ENCODE data around the gene ITFG1. TPM values are rescaled to one million over a fixed set of nuclear protein-coding genes. Genes with fewer than 3 reads are reported as not detected.

ITFG1 gene
- total RNA-seq, 1 experiment from 2014 or later = 65.5 TPM

DNA sequence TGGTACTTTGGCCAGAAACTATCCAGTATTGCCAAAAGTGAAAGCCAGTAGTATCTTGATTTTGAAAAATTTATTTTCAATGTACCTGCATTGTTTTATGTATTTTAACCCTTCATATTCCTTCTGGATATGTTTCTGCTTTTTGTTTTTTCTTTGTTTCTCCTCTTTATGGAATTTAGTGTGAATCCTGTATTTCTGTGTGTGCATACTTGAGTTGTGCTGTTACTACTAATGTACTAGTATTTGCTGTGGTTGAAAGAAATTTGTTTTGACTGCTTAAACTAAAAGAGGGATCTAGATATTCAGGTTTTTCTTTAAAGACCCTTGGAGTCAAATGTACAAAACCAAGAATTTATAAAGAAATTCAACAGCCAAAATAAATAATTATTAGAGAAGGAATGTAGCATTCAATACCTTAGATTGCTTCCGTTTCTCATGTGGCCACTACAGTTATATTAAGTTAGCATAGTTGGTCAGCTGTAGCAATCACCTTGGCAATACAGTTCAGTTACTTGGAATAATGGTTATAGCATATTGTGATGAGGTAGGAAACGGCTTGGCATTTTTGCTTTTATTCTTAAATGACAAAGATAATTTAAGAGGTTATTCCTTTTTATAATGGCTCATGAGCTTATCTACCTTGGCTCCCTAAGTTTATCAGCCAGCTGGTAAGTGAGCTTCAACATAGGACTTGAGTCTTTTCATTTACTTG, 5.2 kb upstream of the ITFG1 start:
- BruUV-seq (replicated peaks) = no TSS peak
- peaks cover 15% of the 10 kb centered on the region for H3K4me1 Mint-ChIP-seq (ENCODE audit: low read depth, unreplicated experiment)
- TF ChIP-seq, protein P1, sequence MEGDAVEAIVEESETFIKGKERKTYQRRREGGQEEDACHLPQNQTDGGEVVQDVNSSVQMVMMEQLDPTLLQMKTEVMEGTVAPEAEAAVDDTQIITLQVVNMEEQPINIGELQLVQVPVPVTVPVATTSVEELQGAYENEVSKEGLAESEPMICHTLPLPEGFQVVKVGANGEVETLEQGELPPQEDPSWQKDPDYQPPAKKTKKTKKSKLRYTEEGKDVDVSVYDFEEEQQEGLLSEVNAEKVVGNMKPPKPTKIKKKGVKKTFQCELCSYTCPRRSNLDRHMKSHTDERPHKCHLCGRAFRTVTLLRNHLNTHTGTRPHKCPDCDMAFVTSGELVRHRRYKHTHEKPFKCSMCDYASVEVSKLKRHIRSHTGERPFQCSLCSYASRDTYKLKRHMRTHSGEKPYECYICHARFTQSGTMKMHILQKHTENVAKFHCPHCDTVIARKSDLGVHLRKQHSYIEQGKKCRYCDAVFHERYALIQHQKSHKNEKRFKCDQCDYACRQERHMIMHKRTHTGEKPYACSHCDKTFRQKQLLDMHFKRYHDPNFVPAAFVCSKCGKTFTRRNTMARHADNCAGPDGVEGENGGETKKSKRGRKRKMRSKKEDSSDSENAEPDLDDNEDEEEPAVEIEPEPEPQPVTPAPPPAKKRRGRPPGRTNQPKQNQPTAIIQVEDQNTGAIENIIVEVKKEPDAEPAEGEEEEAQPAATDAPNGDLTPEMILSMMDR (IDR thresholded peaks at IDR 0.05; ENCODE audit: unreplicated experiment) = no peak
- intact Hi-C loops (cut with micrococcal nuclease; ENCODE audit: unreplicated experiment) = loop anchor here (10.0 kb wide), 1 partner anchor 699 kb away; no protein-coding TSS in a partner anchor
- CTCF ChIA-PET = interaction anchor here (0.7 to 1.4 kb wide), 2 partner anchors 175 to 324 kb away, joined by 3 read pairs; no protein-coding TSS in a partner anchor
- DNase-seq = no peak
- no peak overlapping the region for H3K27ac Mint-ChIP-seq (ENCODE audit: unreplicated experiment)
- no peaks in the 10 kb centered on the region for H3K9me3 Mint-ChIP-seq (ENCODE audit: low read depth, unreplicated experiment)
- H3K36me3 Mint-ChIP-seq (ENCODE audit: insufficient read depth, unreplicated experiment) = peaks cover 23% of the 10 kb centered on the region
- no peaks in the 10 kb centered on the region for H3K27me3 Mint-ChIP-seq (ENCODE audit: unreplicated experiment)
- no peak overlapping the region for H3K4me3 Mint-ChIP-seq (ENCODE audit: low read depth, unreplicated experiment)

DNA sequence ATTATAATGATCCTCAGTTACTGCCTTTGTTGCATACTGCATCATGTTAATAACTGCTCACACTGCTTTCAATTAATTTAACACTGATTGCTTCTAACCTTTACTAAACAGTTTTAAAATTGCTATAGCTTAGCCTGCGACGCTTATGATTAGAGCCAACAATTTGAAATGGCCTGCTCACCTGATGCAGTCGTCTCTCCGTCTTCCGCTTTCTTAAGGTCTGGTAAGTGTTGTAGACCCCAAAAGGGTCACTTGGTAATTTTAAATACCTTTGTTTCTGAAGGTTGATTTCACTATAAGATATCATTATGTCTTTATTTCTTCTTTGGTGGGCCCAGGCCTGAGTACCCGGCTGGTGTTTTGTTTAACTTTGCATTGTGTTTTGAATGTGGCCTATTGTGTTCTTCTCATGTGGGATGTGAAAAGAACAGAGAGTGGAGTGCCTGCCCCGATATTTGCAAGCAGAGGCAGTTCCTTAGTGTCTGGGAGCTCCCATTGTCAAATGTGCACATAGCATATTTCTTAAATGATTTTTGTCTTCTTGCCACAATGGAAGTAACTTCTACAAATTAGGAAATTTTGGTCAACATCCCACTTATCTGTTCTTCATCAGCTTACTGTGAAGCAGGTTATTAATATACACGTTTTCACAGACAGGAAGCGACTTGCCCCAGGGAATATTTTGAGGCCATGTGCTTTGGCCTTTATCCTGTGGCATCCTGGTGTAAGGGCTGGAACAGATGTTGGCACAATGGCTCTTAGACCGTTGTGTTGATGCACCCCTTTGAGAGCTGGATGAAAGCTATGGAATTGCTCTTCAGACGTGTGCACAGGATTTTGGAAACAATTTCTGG, 3.1 kb upstream of the ITFG1 start:
- Mint-ChIP-seq H3K36me3 (ENCODE audit: insufficient read depth, unreplicated experiment) (peaks cover 34% of the 10 kb centered on the region), H3K4me3 (ENCODE audit: low read depth, unreplicated experiment) (no peak overlapping the region), H3K27me3 (ENCODE audit: unreplicated experiment) (no peaks in the 10 kb centered on the region), H3K27ac (ENCODE audit: unreplicated experiment) (no peak overlapping the region), H3K9me3 (ENCODE audit: low read depth, unreplicated experiment) (no peaks in the 10 kb centered on the region), H3K4me1 (ENCODE audit: low read depth, unreplicated experiment) (peaks cover 26% of the 10 kb centered on the region)
- intact Hi-C loops (cut with micrococcal nuclease; ENCODE audit: unreplicated experiment) = loop anchor here (5.0 to 10.0 kb wide), 3 partner anchors 207 to 701 kb away; partner anchors contain the start of gene NETO2
- DNase-seq = no peak
- CTCF ChIA-PET = no interaction called here
- BruUV-seq (replicated peaks) = no TSS peak
- TF ChIP-seq, protein P1 (IDR thresholded peaks at IDR 0.05; ENCODE audit: unreplicated experiment) = no peak

DNA sequence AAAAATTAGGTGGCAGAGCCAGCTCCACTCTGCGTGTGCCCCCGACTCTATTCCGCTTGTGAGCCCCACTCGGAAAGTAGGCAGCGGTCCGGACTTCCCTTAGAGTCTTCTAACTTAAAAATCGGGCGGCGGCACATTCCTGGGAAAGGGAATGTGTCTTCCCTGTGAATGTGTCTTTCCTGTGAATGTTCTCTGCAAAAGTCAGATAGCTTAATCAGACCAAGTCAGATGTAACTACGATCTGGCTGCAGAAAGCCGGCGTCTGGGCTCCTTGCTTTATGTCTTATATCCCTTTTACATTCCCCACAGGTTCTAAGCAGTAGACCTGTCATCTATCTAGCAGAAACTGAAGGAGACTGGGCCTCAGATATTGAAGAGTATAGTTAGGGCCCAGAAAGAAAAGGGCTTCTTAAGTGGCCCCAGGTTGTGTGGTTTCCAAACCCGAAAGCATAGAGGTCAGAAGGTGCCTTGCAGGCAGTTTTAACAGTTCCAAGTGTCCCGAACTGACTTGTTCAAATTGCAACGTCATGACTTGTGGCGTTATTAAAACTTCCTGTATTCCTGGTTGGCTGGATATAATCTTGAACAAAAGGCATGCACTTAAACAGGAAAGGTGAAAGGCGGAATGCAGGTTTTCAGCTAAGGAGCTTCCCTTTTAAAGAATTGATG, 869 bp upstream of the ITFG1 start:
- no TSS peak for BruUV-seq (replicated peaks)
- peaks cover 18% of the 10 kb centered on the region for H3K4me1 Mint-ChIP-seq (ENCODE audit: low read depth, unreplicated experiment)
- peak overlapping the region; percentile 97 for H3K27ac Mint-ChIP-seq (ENCODE audit: unreplicated experiment)
- CTCF ChIA-PET = interaction anchor here (1.8 to 2.0 kb wide), 2 partner anchors 13 to 703 kb away, joined by 4 to 6 read pairs; no protein-coding TSS in a partner anchor
- H3K4me3 Mint-ChIP-seq (ENCODE audit: low read depth, unreplicated experiment) = peak overlapping the region; percentile 88
- peak; percentile 41 for DNase-seq
- intact Hi-C loops (cut with micrococcal nuclease; ENCODE audit: unreplicated experiment) = loop anchor here (5.0 to 10.0 kb wide), 3 partner anchors 204 to 703 kb away; partner anchors contain the start of gene NETO2
- TF ChIP-seq, protein P1 (IDR thresholded peaks at IDR 0.05; ENCODE audit: unreplicated experiment) = no peak
- no peaks in the 10 kb centered on the region for H3K27me3 Mint-ChIP-seq (ENCODE audit: unreplicated experiment)
- H3K36me3 Mint-ChIP-seq (ENCODE audit: insufficient read depth, unreplicated experiment) = peaks cover 44% of the 10 kb centered on the region
- no peaks in the 10 kb centered on the region for H3K9me3 Mint-ChIP-seq (ENCODE audit: low read depth, unreplicated experiment)

DNA sequence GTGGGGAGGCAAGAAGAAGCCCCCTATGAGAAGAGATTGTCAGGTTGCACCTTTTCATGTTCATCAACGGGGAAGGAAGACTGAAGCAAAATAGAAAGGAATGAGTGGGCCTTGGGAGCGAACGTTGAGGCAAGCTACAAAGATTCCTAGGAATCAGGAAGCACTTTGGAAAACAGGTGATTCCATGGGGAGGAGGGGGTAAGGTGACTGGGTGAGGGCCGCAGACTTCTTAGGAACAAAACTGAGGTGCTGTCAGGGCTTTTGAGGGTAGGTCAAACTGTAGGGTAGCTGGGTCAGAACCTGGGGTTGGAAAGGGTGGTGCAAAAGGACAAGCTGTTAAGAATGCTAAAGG, 528 bp downstream of the ITFG1 start:
- TF ChIP-seq, protein P1 (IDR thresholded peaks at IDR 0.05; ENCODE audit: unreplicated experiment) = no peak
- H3K36me3 Mint-ChIP-seq (ENCODE audit: insufficient read depth, unreplicated experiment) = peaks cover 45% of the 10 kb centered on the region
- no TSS peak for BruUV-seq (replicated peaks)
- peak; percentile 4 for DNase-seq
- no peaks in the 10 kb centered on the region for H3K27me3 Mint-ChIP-seq (ENCODE audit: unreplicated experiment)
- H3K9me3 Mint-ChIP-seq (ENCODE audit: low read depth, unreplicated experiment) = no peaks in the 10 kb centered on the region
- H3K27ac Mint-ChIP-seq (ENCODE audit: unreplicated experiment) = peak overlapping the region; percentile 97
- intact Hi-C loops (cut with micrococcal nuclease; ENCODE audit: unreplicated experiment) = loop anchor here (5.0 to 10.0 kb wide), 3 partner anchors 203 to 704 kb away; partner anchors contain the start of gene NETO2
- H3K4me3 Mint-ChIP-seq (ENCODE audit: low read depth, unreplicated experiment) = peak overlapping the region; percentile 88
- CTCF ChIA-PET = no interaction called here
- peaks cover 18% of the 10 kb centered on the region for H3K4me1 Mint-ChIP-seq (ENCODE audit: low read depth, unreplicated experiment)
